GM19043 (cell line): ENCODE data around the gene CYP27C1.
A peak's percentile ranks its signal among the peaks of the same experiment; 100 is the strongest.
"Not testable (repeated sequence)": the region's sequence is repeated elsewhere in the genome, so short reads cannot be mapped to it uniquely, and the experiment has no call there.

ENCODE experiments used
- ATAC-seq: cut with Tn5 transposase; IDR thresholded peaks from one replicate; pipeline ENCODE4 v1.9.1; 2021; ENCODE audit warnings: low read depth; ENCODE audit not compliant: unreplicated experiment

Gene CYP27C1

GRCh38 chr2:127225186-127225960 lies 5.3 kb upstream of the CYP27C1 start:
- ATAC-seq, result no peak

DNA sequence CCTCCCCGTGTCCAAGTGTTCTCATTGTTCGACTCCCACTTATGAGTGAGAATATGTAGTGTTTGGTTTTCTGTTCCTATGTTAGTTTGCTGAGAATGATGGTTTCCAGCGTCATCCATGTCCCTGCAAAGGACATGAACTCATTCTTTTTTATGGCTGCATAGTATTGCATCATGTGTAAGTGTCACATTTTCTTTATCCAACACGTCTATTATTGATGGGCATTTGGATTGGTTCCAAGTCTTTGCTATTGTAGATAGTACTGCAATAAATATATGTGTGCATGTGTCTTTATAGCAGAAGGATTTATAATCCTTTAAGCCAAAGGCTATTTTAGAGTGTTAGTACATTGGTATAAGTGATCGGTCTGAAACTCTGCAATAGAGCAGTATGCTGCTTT lies 4.0 kb upstream of the CYP27C1 start:
- ATAC-seq, result not testable (repeated sequence)

- ATAC-seq, result no peak
Measured at GRCh38 chr2:127220768-127221527, 849 bp upstream of the CYP27C1 start.

GRCh38 chr2:127219171-127220070 lies 678 bp downstream of the CYP27C1 start:
- ATAC-seq, result no peak

- no peak for ATAC-seq
Measured at GRCh38 chr2:127218812-127219170, 1.3 kb downstream of the CYP27C1 start.

DNA sequence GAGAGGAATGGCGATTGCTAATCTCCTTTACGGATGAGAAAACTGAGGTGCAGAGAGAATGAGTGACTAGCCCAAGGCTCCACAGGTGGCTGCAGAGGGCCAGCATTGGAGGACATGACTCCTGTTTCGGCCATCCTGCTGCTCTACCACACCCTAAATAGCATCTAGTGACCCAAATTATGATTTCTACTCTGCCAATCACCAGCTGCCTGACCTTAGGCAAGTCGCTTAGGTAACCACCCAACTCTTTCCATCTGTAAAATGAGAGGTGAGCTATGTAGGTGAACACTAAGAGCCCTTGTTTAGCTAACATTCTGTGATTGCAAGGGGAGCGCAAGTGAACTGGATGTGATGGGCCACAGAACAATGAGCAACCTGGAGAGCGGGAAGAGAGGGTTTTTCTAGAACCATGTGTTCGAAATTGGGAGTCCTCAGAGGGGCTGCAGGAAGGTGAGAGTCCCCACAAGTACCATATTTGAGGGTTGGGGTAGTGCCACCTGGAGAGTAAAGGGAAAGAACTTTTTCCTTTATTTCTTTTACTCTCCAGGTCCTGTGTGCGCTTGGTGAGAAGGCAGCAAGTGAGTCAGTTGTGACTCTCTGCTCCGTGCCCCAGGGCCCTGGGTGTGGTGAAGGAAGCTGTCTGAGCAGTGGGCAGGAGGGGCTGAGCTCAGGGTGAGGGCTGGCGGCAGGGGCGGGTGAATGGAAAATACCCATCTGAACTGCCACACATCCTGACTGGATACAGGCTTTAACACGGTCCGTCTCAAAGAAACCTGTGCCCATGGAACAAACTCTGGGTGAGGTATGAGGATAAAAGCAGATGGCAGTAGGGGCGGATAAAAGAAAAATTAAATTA lies 2.4 kb downstream of the CYP27C1 start:
- ATAC-seq, result no peak

GRCh38 chr2:127216593-127216992 lies 3.5 kb downstream of the CYP27C1 start:
- no peak for ATAC-seq

- ATAC-seq, result no peak
Measured at GRCh38 chr2:127216095-127216494, 4.0 kb downstream of the CYP27C1 start.

GRCh38 chr2:127214201-127214600 lies 5.9 kb downstream of the CYP27C1 start:
- not testable (repeated sequence) for ATAC-seq

- no peak for ATAC-seq
Measured at GRCh38 chr2:127208313-127208712, 11.8 kb downstream of the CYP27C1 start.

GRCh38 chr2:127205218-127206125 lies 14.6 kb downstream of the CYP27C1 start:
- no peak for ATAC-seq

DNA sequence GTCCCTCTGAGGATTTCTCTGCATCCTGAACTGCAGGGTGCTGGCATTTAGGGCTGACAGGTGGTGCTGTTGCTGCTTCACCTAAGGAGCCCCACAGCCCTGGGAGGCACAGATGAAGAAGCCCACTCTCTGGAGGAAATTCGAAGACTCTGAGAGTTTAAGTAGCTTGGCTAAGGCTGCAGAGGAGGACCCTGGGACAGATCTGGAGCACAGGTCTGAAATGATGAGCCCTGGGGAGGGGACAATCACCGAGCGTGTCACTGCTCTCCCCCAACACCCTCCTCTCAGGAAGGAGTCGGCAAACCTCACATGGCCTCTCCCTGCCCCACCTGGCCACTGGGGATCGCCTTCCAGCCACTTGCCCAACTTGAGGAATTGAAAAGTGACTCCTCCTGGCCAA lies 18.6 kb downstream of the CYP27C1 start:
- no peak for ATAC-seq

DNA sequence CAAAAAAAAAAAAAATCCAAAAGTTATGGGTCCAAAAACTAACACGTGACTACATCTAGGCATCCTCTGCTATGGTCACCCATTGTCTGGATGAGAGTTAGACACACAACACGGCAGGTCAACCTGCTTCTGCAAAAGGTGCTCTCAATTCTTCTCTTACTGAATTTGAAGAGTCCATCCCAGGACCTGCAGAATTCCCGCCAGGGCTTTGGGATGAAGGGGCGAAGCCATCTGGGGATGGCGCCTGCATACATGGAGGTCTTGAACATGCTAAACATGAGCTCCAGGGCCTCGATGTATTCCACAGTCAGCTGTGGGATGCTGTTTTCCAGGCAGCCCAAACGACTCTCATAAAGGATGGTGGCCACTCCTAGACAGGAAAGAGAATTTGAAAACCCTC lies 19.1 kb downstream of the CYP27C1 start:
- no peak for ATAC-seq

DNA sequence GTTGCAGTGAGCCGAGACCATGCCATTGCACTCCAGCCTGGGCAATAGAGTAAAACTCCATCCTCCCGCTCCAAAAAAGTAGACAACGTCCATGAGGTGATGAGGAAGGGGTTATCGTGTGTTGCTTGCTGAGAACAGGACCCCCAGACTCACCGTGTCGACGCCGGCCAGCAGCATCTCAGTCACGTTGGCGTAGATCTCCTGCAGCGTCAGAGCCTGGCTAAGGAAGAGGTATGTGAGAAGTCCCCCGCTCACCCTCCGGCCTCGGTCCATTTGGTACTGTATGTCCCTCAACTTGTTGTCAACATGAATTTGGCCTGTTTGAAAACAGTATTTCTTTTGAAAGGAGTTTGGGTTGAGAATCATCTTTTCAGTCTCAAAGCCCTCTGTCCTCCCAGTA lies 20.9 kb downstream of the CYP27C1 start:
- no peak for ATAC-seq

DNA sequence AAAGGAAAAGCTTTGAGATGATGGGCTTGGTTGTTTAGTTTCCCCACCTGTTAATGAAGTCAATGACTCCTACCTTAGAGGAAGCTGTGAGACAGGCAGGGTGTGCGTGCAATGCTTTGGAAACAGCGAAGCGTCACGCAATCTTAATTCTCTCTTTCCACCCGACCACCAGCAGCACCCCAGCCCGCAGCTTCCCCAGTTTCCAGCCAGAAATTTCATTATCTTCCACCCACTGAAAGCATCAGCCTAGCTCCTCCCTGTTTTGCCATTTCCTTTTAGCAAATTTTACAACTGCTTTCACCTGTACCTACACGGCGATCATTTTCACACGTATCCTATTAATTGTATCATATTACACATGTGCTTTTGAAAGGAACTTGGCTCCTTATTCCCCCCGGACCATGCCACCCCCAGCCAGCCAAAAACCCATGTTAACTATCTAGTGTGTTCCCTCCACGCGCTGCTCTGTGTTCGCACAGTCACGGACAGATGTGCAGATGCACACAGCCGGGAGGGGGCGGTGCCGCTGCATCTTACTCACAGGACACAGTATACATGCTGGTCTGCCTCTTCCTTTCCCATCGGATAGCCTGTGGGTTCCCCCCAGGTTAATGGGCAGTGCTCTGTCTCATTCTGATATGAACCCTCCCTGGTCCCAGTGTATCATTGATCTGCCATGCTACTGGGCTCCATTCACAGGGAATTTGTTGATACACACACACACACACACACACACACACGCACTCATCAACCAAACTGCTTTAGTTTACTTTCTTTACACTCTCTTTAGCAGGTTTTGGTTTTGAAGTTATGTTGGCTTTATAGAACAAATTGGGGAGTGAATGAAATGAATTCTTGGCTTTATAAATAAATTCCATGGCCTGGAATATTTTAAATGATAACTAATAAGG lies 22.4 kb downstream of the CYP27C1 start:
- peak; percentile 91 for ATAC-seq

- ATAC-seq, result no peak
Measured at GRCh38 chr2:127196998-127197397, 23.1 kb downstream of the CYP27C1 start.

DNA sequence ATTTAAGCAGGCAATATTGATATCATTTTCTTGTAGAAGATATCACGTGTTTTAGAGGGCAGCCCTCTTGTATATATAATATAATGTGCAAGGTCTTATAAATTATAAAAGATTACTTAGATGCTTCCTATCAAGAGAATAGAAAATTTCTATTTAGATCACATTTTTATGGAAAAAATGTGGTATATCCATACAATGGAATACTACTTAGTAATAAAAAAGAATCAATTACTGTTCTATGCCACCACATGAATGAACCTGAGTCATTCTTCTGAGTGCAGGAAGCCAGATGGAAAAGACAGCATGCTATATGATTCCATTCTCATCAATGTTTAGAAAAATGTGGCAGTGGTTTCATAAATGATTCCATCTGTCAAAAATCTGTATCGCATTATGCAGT lies 23.6 kb downstream of the CYP27C1 start:
- no peak for ATAC-seq
